ENCODE measurements around the gene MCUB.

MCUB gene

DNA sequence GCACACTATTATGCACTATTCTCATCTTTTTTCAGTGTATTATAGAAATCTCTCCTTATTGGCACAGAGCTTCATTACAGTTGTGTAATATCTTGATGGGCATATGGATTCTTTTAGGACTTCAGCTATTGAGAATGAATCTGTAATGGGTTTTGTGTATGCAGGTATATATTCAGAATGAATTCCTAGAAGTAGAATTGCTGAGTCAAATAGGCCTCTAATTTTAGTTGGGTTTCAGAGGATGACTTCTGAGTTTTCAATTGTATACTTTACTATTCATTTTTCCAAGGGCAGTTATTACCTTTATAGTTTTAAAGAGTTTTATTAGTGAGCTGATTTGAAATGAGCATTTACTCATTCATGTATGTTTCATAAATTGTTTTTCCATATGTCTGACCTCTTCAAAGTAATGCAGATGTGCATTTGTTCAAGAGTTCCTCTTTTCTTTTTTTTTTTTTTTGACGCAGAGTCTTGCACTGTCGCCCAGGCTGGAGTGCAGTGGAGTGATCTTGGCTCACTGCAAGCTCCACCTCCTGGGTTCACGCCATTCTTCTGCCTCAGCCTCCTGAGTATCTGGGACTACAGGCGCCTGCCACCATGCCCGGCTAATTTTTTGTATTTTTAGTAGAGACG is 123.7 kb downstream of the MCUB start:
- DNase-seq = no peak

DNA sequence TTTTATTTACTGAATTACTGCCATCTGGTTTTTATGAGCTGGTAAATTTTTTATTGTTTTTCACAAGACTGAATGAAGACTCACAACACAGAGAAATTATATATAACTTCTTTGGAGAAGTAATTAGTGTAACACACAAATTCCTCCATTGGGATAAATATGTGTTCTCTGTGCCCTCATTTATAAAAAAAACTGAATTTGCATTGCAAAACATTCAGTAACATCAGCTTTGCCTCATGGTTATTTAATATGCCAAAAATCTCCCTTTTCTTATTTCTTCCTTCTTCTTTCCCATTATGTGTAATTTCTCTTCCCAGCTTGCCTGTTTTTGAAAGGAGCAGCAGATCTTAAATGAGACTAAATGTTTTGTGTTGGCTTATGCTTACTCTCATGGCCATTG is 124.7 kb downstream of the MCUB start:
- no peak for DNase-seq

DNA sequence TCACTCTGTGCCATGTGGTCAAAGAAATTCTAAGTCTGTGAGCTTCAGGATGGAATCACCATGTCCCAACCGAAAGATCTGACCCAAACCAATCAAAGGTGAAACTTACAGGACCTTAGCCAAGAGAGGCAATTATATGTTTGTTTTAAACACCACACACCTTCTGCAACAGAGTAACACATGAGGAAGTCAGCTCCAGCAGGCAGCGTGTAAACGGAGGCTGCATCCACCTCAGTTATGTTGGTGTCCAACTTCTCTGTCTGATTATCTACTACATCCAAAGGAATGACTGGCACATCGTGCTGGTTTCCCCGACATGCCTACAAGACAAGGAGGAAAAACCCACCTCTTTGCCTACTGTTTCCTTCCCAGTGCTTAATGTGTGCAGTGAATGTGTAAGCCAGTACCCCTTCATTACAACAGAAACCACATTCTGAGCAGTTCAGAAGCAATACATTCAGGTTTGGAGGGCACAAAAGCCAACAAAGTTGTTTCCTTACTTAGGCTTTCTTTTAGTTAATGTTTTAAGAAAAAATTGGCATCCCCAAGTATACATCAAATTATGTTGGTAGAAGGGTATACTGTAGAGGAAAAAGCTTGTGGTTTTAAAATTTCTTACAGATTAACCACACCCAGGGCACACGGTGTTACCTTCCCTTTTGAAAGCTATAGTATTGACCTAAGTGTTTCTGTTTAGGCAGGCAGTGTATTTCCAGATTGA is 130.8 kb downstream of the MCUB start:
- DNase-seq = no peak

DNA sequence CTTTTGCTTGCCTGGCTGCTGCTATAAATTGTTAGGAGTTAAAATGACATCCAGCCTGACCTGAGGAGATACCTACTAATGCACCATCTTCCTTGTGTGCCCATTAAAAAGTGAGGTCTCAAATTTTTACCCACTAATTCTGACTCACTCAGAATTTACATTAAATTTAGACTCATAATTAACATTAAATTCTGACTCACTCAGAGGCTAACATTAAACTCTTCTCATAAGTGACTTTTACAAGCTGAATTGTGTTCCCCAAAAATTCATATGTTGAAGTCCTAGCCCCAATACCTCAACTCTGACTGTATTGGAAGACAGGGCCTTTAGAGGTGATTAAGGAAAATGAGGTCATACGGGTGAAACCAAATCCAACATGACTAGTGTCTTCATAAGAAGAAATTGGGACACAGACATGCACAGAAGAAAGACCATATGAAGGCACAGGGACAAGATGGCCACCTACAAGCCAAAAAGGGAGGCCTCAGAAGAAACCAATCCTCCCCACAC is 131.4 kb downstream of the MCUB start:
- DNase-seq = no peak

DNA sequence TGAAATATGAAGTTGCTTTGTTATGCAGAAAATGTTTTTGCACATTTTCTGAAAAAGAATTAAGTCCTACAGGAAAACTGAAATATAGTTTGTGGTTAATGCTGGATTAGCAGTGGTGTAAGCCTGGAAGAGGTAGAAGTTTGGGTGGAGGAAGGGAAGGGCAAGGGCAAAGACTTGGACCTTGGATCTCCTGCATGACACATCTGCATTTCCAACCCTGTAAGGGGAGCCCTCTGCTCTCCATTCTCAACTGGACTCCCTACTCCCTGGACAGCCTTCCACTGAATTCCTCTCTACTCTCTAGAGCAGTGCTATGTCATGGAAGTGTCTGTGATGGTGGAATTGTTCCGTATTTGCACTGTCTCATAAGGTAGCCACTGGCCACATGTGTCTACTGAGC is 138.6 kb downstream of the MCUB start:
- no peak for DNase-seq

DNA sequence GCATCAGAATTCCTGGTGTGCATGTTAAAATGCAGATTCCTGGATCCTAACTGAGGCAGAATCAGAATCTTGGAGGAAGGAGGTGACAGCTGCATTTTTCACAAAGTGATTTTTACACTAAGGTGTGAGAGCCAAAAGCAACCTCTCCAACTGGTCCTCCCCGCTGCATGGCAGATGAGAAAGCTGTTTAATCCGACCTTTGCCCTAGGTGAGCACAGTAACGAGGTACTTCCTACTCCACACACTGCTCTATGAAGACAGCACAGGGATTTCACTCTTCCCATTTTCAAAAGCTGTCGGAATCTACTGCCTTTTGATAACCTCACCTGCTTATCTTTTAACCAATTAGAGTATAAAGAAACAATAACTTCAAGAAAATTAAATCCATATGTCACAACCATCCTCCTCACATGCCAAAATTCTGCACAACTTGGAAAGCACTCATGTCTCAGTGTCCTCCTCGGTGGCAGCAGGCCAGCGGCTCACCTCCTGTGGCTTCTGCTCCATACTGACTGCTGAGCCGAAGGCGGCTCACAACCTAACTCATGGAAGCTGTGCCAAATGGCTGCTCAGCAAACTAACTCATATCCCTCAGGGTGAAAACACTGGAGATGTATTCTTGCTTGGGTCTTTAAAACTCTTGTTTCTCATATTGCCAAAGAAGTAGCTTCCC is 139.6 kb downstream of the MCUB start:
- no peak for DNase-seq

DNA sequence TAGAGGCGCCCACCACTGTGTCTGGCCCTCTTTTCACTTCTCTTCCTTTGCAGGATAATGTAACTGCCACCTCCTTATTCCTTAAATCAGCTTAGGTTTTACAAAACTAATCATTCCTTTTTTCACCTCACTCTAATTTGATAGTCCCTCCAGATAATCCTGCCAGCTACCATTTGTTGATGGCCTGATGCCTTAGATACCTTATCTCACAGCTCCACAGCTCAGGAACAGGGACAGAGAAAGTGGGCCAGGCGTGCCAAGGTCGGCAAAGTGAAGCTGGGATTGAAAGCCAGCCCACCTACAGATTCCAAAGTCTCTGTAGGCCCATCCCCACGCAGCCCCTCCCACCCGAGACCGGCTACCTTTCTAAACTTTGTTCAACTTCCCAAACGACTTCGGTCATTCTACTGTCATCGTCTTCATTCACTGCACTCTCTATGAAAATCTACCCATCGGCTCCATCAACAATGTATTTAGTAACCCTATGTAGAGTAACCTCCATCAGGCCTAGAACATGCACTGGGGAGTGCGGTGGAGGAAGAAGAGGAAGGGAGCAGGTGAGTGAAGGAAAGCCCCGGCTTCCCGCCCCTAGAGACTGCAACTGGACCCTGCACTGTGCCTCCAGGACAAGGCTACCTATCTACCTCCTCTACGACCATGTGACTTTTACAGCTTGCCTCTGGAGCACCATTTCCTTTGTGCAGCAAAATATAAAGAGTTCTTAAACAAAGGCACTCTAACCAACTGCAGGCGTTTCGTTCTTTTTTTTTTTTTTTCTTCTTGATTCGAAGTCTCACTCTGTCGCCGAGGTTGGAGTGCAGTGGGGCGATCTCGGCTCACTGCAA is 141.7 kb downstream of the MCUB start:
- DNase-seq = no peak

DNA sequence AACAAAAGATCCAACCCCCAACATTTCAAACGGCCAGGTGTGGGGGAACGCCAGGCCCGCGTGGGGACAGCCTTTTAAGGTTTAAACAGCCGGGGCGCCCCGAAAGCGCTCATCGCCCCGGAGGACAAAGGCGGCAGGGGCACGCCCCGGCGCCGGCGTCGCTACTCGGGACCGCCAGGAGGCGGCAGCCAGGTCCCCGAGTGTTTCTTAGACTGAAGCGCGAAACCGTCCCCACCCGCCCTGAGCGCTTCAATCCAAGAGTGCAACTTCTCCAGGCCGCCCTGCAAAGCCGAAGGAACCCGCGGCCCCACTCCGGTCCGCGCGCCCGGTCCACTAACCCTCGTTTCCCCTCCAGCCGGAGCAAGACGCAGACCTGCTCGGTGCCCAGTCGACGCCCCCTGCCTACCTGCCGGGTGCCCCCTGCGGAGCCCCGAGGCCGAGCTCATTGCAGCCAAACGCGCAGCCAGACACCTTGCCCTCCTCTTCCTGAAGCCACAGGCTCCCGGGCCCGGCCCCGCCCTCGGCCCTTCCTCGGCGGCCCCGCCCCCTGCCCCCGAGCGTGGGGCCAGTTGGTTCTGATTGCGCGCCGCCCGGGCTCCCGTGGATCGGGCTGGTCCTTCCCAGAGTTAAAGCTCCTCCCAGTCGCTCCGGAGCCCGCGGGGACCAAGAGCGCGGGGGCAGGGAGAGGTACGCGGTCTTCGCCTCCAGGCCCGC is 143.1 kb downstream of the MCUB start, which contains the start of gene CASP6:
Gene CASP6 (minus strand): TSS at position 496 of the 714 bp plus-strand sequence. CDS start 50 bp downstream, at position 446.
- peak; percentile 57 for DNase-seq

DNA sequence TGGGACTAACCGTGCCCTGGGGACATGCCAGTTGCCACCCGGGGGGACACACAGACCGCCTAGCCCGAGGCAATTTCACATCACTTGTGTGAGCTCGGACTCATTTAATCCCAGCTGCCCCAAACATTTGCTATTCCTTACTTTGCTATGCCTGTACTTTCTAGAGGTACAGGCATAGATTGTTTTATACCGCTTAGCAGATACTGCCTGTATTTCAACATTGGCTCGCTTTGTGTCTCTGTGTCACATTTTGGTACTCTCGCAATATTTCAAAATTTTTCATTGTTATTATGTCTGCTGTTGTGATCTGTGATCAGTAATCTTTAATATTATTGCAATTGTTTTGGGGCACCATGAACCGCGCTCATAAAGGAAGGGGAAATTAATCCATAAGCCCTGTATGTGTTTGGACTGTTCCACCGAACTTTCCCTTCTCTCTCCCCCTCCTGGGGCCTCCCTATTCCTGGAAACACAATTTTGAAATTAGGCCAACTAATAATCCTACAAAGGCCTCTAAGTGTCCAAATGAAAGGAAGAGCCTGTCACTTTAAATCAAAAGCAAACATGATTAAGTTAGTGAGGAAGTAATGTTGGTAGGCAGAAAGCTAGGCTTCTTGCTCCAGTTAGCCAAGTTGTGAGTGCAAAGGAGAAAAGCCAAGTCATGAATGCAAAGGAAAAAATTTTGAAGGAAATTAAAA is 143.8 kb downstream of the MCUB start:
- no peak for DNase-seq

DNA sequence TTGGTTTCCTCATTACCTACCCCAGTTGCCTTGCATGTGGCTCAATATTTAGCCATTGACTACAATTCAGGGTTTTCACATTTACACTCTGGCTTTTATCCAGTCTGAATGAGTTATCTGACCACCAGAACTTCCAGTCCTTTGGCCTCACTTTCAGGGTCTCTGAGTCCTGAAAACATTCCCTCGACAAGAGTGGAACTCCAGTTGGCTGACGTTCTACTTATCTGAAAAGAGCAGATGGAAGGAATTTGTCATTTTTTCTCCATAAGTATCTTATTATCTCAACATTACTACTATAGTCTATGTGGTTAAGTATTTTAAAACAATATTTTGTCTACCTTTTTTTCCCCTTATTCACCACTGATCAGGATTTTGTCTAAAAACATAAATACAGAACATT is 148.4 kb downstream of the MCUB start:
- no peak for DNase-seq

DNA sequence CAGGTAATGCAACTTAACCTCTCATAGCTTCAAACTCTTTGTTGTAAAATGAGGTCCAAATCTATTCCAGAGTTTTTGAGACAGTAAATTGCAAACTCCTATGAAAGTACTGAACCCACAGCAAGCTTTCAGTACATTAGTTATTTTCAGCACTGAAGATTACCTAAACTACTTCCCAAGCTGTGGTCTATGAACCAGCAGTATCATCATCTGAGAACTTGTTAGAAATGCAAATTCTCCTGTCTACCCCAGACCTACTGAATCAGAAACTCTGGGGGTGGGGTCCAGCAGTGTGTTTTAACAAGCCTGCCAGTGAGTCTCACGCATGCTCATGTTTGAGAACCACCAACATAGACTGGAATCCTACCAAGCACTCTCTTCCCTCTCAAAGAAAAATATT is 148.9 kb downstream of the MCUB start:
- no peak for DNase-seq

DNA sequence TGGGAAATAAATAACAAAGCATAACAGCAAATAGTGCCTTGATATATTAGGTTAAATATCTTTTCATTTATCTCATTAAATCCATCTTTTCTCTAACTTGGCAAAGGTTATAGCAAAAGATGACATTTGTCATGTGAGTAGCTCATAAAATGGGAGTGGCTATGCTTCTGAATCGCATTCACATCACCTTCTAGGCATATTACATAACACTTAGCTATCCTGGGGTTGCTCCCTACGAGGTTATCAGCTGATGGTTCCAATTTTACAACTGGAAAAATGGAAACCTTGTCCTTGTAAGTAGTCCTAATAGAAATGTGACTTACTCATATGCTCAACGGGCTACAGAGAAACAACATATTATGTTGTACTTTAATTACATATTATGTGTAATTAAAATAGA is 153.5 kb downstream of the MCUB start:
- no peak for DNase-seq

DNA sequence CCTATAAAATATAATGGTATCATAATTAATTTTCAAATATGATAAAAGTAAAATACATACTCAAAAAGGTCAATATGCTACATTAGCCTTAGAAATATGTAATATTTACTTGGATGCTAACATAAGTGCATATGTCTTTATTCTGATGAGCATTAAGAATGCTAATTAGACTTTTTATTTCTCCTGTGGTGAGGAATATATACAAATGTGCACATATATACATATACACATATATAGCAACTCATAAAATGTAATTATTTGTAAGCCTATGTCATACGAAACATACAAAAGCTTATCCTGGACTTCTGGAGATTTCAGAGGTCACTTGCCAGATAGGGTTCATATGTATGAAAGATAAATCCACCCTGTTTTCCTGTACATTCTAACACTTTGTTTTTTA is 158.7 kb downstream of the MCUB start:
- no peak for DNase-seq

DNA sequence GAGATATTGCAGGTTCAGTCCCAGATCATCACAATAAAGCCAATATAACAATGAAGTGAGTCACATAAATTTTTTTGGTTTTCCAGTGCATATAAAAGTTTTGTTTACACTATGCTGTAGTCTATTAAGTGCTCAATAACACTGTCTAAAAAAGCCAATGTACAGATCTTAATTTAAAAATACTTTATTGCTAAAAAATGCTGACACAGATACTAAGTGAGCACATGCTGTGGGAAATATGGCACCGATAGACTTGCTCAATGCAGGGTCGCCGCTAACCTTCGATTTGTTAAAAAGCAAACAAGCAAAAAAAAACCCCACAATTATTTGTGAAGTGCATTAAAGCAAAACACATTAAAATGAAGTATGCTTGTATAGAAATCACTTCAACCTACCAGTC is 159.6 kb downstream of the MCUB start:
- no peak for DNase-seq

DNA sequence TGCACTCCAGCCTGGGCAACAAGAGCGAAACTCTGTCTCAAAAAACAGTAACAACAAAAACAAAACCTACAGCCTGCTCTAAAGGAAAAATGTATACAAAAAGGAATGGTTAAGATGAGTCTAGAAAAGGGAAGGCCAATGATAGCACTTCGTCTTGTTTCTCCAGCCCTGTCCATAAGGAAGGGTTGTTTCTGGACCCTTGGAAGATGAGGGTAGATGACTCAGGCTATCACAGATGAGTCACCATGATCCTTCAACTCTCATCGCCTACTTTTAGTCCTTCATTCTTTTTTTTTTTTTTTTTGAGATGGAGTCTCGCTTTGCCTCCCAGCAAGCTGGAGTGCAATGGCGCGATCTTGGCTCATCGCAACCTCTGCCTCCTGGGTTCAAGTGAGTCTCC is 161.0 kb downstream of the MCUB start:
- no peak for DNase-seq

DNA sequence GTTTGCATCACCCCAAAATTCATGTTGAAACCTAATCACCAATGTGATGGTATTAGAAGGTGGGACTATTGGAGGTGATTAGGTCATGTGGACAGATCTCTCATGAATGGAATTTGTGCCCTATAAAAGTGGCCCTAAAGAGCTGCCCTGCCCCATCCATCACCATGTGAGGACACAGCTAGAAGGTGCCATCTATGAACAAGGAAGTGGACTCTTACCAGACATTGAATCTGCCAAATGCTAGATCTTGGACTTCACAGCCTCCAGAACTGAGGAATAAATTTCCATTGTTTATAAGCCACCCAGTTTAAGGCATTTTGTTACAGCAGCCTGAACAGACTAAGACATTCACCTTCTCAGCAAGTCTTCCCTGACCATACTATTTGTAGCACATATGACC is 162.3 kb downstream of the MCUB start:
- no peak for DNase-seq

DNA sequence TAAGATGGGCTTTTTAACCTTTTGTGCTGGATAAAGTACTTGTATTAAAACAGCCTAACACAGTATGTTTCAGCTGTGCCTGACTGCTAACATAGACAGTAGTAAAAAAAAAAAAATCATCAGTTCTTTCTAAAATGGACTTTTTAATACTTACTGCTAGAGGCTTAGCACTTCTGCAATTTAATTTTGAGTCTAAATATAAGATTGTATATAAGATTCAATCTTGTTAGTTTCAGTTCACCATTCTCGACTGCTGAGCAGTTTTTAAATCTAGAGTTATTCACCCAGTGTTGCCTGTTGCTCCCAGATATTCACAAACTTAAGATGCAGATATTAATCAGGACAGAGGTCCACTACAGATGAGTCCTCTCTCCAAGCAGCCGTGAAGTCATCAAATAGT is 163.1 kb downstream of the MCUB start:
- DNase-seq = no peak

DNA sequence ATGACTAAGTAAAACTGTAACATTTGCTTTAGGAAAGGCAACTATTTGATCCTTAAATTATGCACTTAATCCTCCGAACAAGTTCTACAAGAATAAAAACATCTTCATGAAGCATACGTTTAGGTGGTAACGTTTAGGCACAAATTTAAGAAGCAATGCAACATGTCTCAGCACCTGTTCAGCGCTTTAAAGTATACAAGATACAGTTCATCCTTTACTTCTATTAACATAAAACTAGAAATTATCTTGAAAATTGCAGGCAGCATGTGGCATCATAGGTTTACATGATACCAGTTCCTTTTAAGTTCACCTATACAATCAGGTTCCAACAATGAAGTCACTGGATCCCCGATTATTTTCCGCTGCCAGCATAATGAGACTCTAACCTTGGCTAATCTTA is 168.3 kb downstream of the MCUB start:
- DNase-seq = no peak

DNA sequence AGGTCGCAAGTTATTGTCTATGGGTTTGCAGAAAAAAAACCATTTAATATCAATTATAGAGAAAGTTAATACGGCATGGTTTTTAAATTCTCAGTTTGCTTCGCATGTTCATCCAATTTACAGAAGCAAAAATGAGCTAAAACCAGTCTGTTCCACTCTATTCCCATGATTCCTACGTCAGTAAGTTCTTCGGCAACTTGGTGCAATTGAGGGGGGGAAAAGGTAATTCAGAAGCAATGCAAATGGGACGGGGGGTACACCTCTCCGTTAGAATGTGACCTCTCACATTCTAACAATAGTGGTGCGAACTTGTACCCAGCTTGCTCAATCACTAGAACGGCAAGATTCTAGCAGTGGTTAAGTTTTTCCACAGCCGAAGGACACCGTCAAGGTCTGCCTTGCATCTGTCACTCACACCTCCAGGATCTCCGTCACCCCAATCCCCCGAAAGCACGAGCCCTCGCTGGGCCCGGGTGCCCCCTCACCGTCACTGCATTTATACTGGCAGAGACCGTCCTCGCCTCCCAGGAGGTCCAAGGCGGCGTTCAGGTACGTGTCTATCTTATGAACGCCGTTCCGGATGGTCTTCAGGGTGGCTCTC is 169.2 kb downstream of the MCUB start:
- DNase-seq = peak; percentile 26

DNA sequence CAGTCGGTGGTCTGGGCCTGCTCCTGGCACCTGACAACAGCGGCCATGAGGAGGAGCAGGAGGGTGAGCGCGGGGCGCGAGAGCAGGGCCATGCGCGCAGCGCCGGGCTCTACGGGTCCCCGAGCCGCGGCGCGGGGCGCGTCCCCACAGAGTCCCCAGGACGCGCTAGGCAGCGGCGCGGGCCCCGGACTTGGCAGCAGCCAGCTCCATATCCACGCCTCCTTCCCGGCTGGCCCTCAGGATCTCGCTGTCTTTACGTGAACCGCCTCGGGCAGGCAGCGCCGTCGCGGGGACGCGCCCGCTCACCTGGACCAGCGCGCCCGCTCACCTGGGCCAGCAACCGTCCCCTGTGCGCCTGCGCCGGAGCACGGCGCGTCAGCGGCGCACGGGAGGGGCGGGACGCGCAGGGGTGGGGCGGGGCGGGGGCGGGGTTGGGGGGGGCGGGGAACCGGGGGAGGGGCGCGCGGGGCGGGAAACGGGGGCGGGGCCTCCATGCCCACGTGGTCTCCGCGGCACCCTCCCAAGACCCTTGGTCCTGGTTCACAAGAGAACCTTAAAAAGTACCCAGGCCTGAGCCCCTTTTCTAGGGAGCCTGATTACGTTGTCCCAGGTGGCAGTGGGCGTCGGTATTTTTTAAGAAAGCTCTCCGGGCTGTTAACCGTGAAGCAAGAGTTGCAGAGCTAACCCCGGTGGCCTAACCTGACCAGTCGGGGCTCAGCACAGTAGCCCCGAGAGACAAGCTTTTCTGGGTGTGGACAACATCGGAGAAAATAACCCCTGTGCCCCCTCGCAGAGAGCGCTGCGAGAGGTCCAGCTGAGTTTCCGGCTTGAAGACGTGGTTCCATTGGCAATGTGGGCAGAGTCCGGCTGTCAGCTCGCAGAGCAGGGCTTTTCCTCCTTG is 169.9 kb downstream of the MCUB start, which contains the start of gene PLA2G12A:
Gene PLA2G12A (minus strand): TSS at position 353 of the 901 bp plus-strand sequence. CDS start 261 bp downstream, at position 92.
- peak; percentile 65 for DNase-seq

All from activated gamma-delta T cell (primary cell).